ENCODE measurements around the gene COMMD10.

- TF ChIP-seq, protein P1, sequence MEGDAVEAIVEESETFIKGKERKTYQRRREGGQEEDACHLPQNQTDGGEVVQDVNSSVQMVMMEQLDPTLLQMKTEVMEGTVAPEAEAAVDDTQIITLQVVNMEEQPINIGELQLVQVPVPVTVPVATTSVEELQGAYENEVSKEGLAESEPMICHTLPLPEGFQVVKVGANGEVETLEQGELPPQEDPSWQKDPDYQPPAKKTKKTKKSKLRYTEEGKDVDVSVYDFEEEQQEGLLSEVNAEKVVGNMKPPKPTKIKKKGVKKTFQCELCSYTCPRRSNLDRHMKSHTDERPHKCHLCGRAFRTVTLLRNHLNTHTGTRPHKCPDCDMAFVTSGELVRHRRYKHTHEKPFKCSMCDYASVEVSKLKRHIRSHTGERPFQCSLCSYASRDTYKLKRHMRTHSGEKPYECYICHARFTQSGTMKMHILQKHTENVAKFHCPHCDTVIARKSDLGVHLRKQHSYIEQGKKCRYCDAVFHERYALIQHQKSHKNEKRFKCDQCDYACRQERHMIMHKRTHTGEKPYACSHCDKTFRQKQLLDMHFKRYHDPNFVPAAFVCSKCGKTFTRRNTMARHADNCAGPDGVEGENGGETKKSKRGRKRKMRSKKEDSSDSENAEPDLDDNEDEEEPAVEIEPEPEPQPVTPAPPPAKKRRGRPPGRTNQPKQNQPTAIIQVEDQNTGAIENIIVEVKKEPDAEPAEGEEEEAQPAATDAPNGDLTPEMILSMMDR (conservative IDR thresholded peaks at IDR 0.05) = no peak
- TF ChIP-seq ZFX (IDR thresholded peaks at IDR 0.05) = no peak
Measured at GRCh38 chr5:116152169-116152568, 67.3 kb downstream of the COMMD10 start.
